Measurements from ENCODE around the gene LY86. TPM values are rescaled to one million over a fixed set of nuclear protein-coding genes. Genes with fewer than 3 reads are reported as not detected.

Gene LY86
- total RNA-seq, 4 donors from 2014 or later, result 1.2 to 1.8 (median 1.3) TPM

- H3K4me1 ChIP-seq, result no peaks in the 10 kb centered on the region
- TF ChIP-seq CTCF (IDR thresholded peaks at IDR 0.05), result no peak
- TF ChIP-seq EP300 (IDR thresholded peaks at IDR 0.05), result no peak
- TF ChIP-seq POLR2A (IDR thresholded peaks at IDR 0.05; ENCODE audit: low read depth), result no peak
- TF ChIP-seq POLR2AphosphoS5 (IDR thresholded peaks at IDR 0.05), result no peak
- H3K36me3 ChIP-seq, result no peaks in the 10 kb centered on the region
- H3K27me3 ChIP-seq, result peaks cover 0 to 11% (median 0%) of the 10 kb centered on the region in 4 donors
- WGBS, result 75% methylated on average over 5 of the region's 5 CpGs
- H3K27ac ChIP-seq (replicated peaks in 1 of 4), result no peak overlapping the region
- no peaks in the 10 kb centered on the region for H3K9me3 ChIP-seq
- intact Hi-C loops (cut with DNase I), result no loop called here
- DNase-seq (ENCODE audit: extremely low spot score), result no peak
- no peak overlapping the region for H3K4me3 ChIP-seq
Measured at GRCh38 chr6:6564154-6564553, 24.4 kb upstream of the LY86 start.

GRCh38 chr6:6565069-6565468 lies 23.5 kb upstream of the LY86 start:
- Histone ChIP-seq H3K27ac (replicated peaks in 1 of 4) (no peak overlapping the region), H3K4me3 (no peak overlapping the region), H3K9me3 (no peaks in the 10 kb centered on the region), H3K36me3 (no peaks in the 10 kb centered on the region), H3K27me3 (peaks cover 0 to 12% (median 0%) of the 10 kb centered on the region in 4 donors), H3K4me1 (no peaks in the 10 kb centered on the region)
- DNase-seq (ENCODE audit: extremely low spot score), result no peak
- 79% methylated on average over 4 of the region's 4 CpGs for WGBS
- intact Hi-C loops (cut with DNase I), result no loop called here
- no peak for TF ChIP-seq POLR2AphosphoS5 (IDR thresholded peaks at IDR 0.05)

- H3K36me3 ChIP-seq, result no peaks in the 10 kb centered on the region
- no peaks in the 10 kb centered on the region for H3K4me1 ChIP-seq
- no peak overlapping the region for H3K4me3 ChIP-seq
- peaks cover 0 to 15% (median 0%) of the 10 kb centered on the region in 4 donors for H3K27me3 ChIP-seq
- DNase-seq (ENCODE audit: extremely low spot score), result peak; percentile 64
- H3K27ac ChIP-seq (replicated peaks in 1 of 4), result no peak overlapping the region
- TF ChIP-seq EP300 (IDR thresholded peaks at IDR 0.05) (no peak), POLR2A (IDR thresholded peaks at IDR 0.05; ENCODE audit: low read depth) (no peak), CTCF (IDR thresholded peaks at IDR 0.05) (no peak), POLR2AphosphoS5 (IDR thresholded peaks at IDR 0.05) (no peak)
- WGBS, result 87% methylated on average over 3 of the region's 3 CpGs
- no peaks in the 10 kb centered on the region for H3K9me3 ChIP-seq
- intact Hi-C loops (cut with DNase I), result no loop called here
Measured at GRCh38 chr6:6565488-6565887, 23.0 kb upstream of the LY86 start.

GRCh38 chr6:6566766-6567165 lies 21.8 kb upstream of the LY86 start:
- Histone ChIP-seq H3K4me1 (no peaks in the 10 kb centered on the region), H3K36me3 (no peaks in the 10 kb centered on the region), H3K4me3 (no peak overlapping the region), H3K27ac (replicated peaks in 1 of 4) (no peak overlapping the region), H3K27me3 (peaks cover 0 to 15% (median 0%) of the 10 kb centered on the region in 4 donors), H3K9me3 (no peaks in the 10 kb centered on the region)
- TF ChIP-seq POLR2A (IDR thresholded peaks at IDR 0.05; ENCODE audit: low read depth), result no peak
- no peak for TF ChIP-seq CTCF (IDR thresholded peaks at IDR 0.05)
- TF ChIP-seq EP300 (IDR thresholded peaks at IDR 0.05), result no peak
- no peak for TF ChIP-seq POLR2AphosphoS5 (IDR thresholded peaks at IDR 0.05)
- intact Hi-C loops (cut with DNase I), result no loop called here
- DNase-seq (ENCODE audit: extremely low spot score), result peak; percentile 55
- WGBS, result 70% methylated on average over 4 of the region's 4 CpGs

- 57% methylated on average over 13 of the region's 13 CpGs for WGBS
- Histone ChIP-seq H3K4me1 (no peaks in the 10 kb centered on the region), H3K4me3 (no peak overlapping the region), H3K27ac (replicated peaks in 1 of 4) (no peak overlapping the region), H3K36me3 (no peaks in the 10 kb centered on the region), H3K9me3 (peaks cover 0 to 3% (median 1%) of the 10 kb centered on the region in 4 donors), H3K27me3 (peaks cover 0 to 22% (median 0%) of the 10 kb centered on the region in 4 donors)
- peak; percentile 62 for DNase-seq (ENCODE audit: extremely low spot score)
- TF ChIP-seq EP300 (IDR thresholded peaks at IDR 0.05), result no peak
- TF ChIP-seq CTCF (IDR thresholded peaks at IDR 0.05), result no peak
- no peak for TF ChIP-seq POLR2A (IDR thresholded peaks at IDR 0.05; ENCODE audit: low read depth)
- TF ChIP-seq POLR2AphosphoS5 (IDR thresholded peaks at IDR 0.05), result no peak
- intact Hi-C loops (cut with DNase I), result no loop called here
Measured at GRCh38 chr6:6569096-6569810, 19.3 kb upstream of the LY86 start.
